ENCODE measurements around the gene PPP3CA.

DNA sequence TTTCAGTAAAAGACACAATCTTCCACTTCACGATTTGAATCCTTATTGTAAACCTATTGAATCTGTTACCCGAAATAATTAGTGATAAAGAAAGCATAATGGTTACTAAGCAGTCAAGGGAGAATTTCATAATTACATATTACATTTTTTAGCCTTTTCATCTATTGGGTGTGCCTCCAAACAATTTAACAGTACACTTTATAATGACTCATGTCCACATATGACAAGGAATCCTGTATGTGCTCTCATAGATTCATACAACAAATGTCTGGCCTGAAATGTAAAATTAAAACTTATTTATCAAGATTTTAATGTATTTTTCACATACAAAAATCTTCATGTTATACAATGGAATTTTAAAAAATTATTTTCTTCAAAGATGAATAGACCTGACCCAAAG is 39.4 kb downstream of the PPP3CA start:
- TF ChIP-seq POLR2AphosphoS5 (IDR thresholded peaks at IDR 0.05) (no peak), CTCF (IDR thresholded peaks at IDR 0.05) (no peak), POLR2A (IDR thresholded peaks at IDR 0.05) (no peak)
